Stimulated activated CD4-positive, alpha-beta T cell treated with anti-CD3 and anti-CD28 coated beads, Interleukin-4, amount 100 ng/mL, for 48 hours (primary cell): Measurements from ENCODE around the gene BRD3OS.

ENCODE experiments used
- DNase-seq, 2 donors: peaks; one replicate each; pipeline ENCODE4 v3.0.0-alpha.2; 2020; ENCODE audit warnings: low read depth in 2 of 2

The BRD3OS gene

GRCh38 chr9:134050726-134051125 lies 25.4 kb downstream of the BRD3OS start:
- DNase-seq = no peak

DNA sequence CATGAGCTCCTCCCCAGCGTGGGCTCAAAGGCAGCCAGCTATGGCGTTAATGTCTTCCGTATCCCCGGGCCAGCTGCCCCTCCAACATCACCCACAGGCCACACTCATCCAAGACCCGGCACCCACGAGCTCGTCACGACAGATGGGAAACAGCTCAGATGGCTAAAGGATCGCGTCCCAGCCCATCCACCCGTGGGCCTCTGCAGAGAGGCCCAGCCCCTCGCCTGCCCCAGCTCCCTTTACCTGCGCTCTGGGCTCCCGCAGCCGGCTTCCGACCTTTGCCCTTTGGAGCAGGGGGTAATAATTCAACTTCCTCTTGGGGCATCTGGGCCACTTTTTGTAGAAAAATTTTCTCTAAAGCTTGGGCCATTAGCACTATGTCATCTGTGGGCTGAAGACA lies 26.0 kb downstream of the BRD3OS start:
- no peak for DNase-seq

- no peak for DNase-seq
Observed at GRCh38 chr9:134052491-134052890, 27.2 kb downstream of the BRD3OS start.

GRCh38 chr9:134052941-134053340 lies 27.7 kb downstream of the BRD3OS start:
- DNase-seq = no peak

DNA sequence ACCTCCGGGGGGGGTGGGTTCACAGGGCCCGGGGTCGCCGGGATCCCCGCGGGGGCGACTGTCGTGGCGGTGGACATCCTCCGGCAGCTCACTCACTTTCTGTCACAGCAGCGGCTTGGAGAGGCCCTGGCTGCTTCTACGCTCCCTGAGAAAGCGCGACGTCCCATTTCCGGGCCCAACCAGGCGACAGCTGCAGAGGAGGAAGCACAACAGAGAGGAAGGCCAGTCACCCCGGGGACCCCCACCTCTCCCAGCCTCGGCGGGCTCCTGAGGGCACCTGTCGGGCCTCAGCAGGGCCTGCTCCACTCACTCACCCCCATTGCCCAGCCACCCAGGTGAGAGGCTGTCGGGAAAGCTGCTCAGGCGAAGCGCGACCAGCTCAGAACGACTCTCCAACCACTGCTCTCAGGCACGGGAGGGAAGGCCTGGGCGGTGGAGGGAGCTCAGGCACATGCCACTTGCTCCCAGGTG lies 28.2 kb downstream of the BRD3OS start:
- DNase-seq = no peak

DNA sequence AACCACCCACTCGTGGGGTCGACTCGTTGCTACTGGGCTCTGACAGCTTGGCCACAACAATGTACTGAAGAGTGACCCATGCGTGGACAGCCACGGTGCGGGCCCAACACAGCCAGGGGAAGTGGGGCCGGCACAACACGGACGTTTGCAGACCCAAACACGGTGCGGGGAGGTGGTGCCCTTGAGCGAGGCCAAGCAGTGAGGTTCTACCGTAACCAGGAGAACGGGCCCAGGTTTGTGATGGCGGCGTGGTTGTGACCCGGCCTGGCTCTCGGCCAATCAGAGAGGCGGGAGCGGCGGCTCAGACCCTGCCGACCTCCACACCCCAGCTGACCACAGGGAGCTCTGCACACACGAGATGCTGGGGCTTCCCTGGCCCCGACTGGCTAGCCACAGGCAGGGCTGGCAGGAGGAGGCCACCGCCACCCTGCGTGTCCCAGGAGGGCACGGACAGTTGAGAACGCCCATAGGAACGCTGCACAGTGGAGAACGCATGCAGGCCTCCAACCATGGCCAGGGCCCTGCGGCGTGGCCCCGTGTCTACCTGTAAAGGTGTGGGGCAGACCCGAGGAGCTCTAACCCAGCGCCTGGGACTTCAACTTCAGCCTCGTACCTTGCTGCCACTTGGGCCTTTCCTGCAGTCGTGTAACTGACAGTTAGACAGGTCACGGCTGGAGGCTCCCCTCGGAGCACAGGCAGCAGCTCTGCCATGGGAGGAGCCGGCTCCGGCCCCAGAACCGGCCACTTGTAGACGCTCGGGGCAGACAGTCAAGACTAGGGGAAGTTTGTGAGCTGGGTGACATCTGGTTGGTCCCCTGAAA lies 28.9 kb downstream of the BRD3OS start:
- DNase-seq = no peak

GRCh38 chr9:134054891-134055811 lies 29.9 kb downstream of the BRD3OS start:
- no peak for DNase-seq

- DNase-seq = no peak
Observed at GRCh38 chr9:134055981-134056461, 30.7 kb downstream of the BRD3OS start.

DNA sequence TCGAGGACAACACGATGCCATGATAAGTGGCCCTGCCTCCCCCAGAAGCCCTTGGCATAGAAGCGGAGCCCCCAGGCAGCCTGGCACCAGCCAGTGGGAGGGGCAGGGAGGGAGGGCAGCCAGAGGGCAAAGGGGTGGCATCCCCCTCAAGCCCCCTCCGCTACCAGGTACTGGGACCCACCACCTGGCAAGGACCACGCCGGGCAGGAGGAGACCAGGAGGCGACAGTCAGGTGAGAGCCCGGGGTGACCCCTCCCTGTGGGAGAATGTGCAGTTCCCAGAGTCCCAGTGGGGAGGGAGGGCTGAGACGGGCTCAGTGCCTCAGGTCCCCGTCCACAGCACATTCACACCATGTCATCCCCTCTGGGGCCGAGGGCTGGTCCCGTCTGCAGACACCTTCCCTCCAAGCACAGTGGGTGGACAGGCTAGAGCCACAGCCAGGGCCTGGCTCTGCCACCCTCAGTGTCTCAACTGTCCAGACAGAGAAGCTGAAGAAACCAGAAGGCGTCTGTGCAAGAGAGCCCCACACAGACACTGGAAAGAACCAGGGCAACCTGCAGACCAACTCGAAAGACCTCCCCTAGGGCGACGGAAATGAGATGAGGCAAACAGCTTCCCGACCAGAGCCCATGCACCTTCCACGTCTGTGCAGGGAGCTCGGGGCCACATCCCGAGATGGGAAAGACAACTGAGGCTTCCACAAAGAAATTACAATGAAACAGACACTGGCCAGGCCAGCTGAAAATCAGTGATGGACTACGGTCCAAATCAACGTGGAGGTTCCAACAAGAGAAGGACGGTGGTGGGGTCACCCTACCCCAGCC lies 31.4 kb downstream of the BRD3OS start:
- DNase-seq = no peak

DNA sequence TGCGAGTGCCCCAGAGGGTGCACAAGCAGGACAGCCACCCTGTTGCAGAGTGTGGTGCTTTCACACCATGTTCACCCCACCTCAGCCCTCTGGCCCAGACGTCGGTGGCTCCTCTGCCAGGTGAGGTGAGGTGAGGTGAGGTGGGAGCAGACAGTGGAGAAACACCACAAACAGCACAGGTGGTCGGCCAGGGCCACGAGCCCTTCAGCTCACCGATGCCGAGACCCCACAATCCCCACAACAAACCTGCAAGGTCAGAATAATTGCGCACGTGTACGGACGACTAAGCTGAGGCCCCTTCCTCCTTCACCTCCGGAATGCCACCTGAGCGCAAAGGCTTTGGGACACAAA lies 32.0 kb downstream of the BRD3OS start:
- DNase-seq = no peak

GRCh38 chr9:134057751-134058701 lies 32.7 kb downstream of the BRD3OS start:
- DNase-seq = no peak

DNA sequence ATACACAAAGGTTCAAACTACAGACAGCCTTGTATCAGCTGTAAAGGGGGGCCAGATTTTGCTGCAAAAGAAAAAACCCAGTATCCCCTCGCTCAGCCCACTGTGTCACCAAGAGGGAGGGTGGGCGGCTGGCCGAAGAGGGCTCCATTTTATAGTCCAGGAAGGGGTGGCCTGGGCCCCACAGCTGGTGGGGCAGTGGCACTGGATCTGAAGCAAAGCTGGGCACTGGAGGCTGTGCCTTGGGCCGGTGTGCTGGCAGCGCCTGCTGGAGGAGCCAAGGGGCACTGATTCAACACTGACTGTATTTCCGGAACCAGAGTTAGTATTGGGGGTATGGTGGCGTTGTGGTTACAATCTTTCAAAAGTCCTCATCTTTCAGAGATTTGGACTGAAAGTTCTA lies 33.4 kb downstream of the BRD3OS start:
- no peak for DNase-seq

DNA sequence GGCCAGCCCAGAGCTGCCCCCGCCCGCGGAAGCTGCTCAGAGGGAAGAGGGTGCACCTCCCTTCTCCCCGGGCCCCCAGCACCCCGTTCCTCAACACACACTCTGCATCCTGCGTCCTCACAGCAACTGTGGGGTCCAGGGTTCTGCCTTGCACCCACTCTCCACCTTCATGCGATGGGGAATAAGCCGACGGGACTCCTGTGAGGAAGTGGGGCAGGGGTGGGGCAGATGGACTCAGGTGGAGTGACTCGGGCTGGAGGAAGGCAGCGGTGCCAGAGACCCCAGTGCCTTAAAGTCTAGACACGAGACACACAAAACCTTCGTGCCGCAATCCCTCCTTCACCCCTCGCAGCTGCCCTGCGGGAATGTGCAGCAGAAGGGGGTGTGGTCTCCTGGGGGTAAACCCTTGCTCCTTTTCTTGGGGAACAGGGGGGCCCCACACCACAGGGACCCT lies 33.9 kb downstream of the BRD3OS start:
- no peak for DNase-seq

- no peak for DNase-seq
Observed at GRCh38 chr9:134059661-134060395, 34.5 kb downstream of the BRD3OS start.

DNA sequence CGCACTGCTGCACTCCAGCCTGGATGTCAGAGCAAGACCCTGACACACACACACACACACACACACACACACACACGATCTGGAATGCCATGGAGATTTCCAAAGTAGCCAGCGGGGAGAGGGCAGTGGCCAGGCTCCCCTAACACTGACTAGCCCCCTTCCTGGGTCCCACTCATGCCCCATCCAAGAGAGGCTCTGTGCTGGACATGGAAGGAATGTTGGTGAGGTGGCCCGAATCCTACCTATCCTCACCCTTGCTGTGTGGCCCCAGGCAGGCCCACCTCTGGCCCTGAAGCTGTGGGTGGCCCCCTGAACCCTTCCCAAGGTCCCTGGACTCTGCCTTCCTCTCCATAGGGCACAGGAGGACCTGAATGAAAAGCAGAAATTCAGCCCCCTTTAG lies 35.3 kb downstream of the BRD3OS start:
- DNase-seq = no peak

DNA sequence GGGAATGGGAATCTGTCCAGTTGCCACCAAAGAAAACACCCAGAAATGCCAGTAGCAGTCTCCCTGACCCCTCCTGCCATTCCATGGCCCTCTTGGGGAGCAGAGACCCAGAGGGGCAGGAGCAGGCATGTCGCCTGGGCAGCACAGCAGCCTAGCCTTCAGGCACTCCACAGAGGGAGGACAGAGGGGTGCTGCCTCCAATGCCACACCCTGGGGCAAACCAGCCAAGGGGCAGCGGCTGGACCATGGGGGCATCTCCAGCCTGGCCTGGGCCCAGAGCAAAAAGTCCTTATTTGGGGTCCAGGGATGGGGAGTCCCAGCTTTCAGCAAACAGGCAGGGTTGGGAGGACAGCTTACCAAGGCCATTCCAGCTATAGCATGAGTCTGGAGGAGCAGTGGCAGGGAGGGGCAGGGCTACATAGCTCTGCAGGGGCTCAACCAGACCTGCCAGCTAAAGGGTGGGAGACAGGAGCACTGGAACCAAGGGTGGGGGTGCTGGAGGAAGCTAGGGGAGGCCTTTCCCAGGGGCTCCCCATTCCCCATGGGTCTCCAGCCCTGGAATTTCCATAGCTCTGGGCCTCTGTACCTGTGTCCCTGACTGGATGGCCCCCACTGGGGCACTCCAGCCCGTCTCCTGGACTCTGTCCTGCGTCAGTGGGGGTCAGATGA lies 35.9 kb downstream of the BRD3OS start:
- no peak for DNase-seq

DNA sequence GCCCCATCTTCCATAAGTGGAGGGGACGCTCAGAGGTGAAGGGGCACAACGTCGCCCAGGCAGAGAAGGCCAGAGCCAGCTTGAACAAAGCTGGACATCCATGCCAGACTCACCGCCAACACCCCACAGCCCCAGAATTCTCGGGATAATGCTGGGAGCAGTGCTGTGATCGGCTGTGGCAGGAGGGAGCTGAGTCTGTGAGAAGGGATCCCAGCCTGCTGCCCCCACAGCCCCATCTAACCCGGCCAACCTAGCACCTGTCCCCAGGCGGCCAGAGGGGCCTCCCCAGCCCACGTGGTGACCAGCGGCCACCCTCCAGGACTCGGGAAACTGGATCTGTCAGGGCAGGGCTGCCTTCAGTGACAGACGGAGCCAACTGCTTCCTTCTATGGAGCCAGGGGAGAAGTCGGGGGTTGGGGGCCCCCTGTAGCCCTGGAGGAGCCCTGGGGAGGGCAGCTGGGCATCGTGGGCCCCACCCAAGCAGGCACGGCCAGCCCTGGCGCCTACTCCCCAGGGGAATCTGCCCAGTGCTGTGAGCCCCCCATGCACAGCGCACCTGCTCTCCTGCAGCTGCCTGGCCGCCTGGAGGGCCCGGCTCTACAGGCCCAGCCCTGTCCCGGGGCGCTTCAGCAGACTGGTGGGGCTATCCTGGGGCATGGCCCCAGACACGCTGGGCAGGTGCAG lies 36.5 kb downstream of the BRD3OS start:
- no peak for DNase-seq

GRCh38 chr9:134062461-134063087 lies 37.3 kb downstream of the BRD3OS start:
- DNase-seq = no peak
